GM18520 (cell line): ENCODE data around the gene FREY1.

ENCODE experiments used
- ATAC-seq: cut with Tn5 transposase; IDR thresholded peaks from one replicate; pipeline ENCODE4 v1.9.1; 2021; ENCODE audit not compliant: unreplicated experiment

FREY1 gene

GRCh38 chr11:45872651-45873356, 34.3 kb downstream of the FREY1 start:
- ATAC-seq = no peak

- ATAC-seq = no peak
Observed at GRCh38 chr11:45871638-45872037, 35.4 kb downstream of the FREY1 start.

GRCh38 chr11:45870706-45871105, 36.4 kb downstream of the FREY1 start:
- ATAC-seq = no peak

- no peak for ATAC-seq
Observed at GRCh38 chr11:45869551-45869950, 37.5 kb downstream of the FREY1 start.

- ATAC-seq = no peak
Observed at GRCh38 chr11:45864041-45864440, 43.0 kb downstream of the FREY1 start.

GRCh38 chr11:45860764-45861510, 46.1 kb downstream of the FREY1 start:
- ATAC-seq = no peak

- no peak for ATAC-seq
Observed at GRCh38 chr11:45860348-45860747, 46.7 kb downstream of the FREY1 start.

GRCh38 chr11:45859661-45860140, 47.4 kb downstream of the FREY1 start:
- no peak for ATAC-seq

GRCh38 chr11:45858751-45859398, 48.2 kb downstream of the FREY1 start:
- ATAC-seq = no peak

GRCh38 chr11:45857961-45858474, 49.1 kb downstream of the FREY1 start:
- ATAC-seq = no peak
